Natural killer cell (primary cell): ENCODE results near the gene LHFPL2. TPM values are rescaled to one million over a fixed set of nuclear protein-coding genes. Genes with fewer than 3 reads are reported as not detected.
A peak's percentile ranks its signal among the peaks of the same experiment; 100 is the strongest.

Experiments used
- ATAC-seq, 3 donors: fragments of 150-1000 bp in 2 of 3; fragments of 200-7000 bp in 1 of 3; cut with Tn5 transposase; 1 replicate in 1 of 3; 2 replicates in 2 of 3; pipeline ENCODE4 v1.10.0; 2021; ENCODE audit warnings: mild to moderate bottlenecking in 2 of 3, moderate library complexity in 2 of 3
- DNase-seq, 2 donors: peaks; one replicate each; pipeline versions ENCODE4 v3.0.0 to v3.0.0-alpha.2; 2013 to 2021; ENCODE audit warnings: mixed read lengths in 1 of 2
- H3K27ac ChIP-seq: one replicate; pipeline ENCODE4 v1.5.1; 2013; ENCODE audit warnings: mild to moderate bottlenecking, low read length
- H3K27me3 ChIP-seq: one replicate; pipeline ENCODE4 v1.6.1; 2013; ENCODE audit warnings: low read length; ENCODE audit not compliant: control insufficient read depth, insufficient read depth
- H3K36me3 ChIP-seq: one replicate; pipeline ENCODE4 v1.6.1; 2013; ENCODE audit warnings: low read length; ENCODE audit not compliant: control insufficient read depth, insufficient read depth
- H3K4me1 ChIP-seq: one replicate; pipeline ENCODE4 v1.6.1; 2013; ENCODE audit warnings: low read length; ENCODE audit not compliant: control insufficient read depth, insufficient read depth
- H3K4me3 ChIP-seq: one replicate; pipeline ENCODE4 v1.5.1; 2013; ENCODE audit warnings: low read length
- H3K9me3 ChIP-seq: one replicate; pipeline ENCODE4 v1.6.1; 2013; ENCODE audit warnings: low read length; ENCODE audit not compliant: control insufficient read depth, insufficient read depth
- H3K27ac Mint-ChIP-seq, 2 donors: one replicate each; pipeline ENCODE4 v1.8.0; 2022; ENCODE audit warnings: mild to moderate bottlenecking in 2 of 2, mixed read lengths in 2 of 2, moderate library complexity in 1 of 2
- H3K27me3 Mint-ChIP-seq, 2 donors: one replicate each; pipeline ENCODE4 v1.8.0; 2022; ENCODE audit warnings: low read depth in 2 of 2, mixed read lengths in 2 of 2
- H3K36me3 Mint-ChIP-seq: one replicate; pipeline ENCODE4 v1.8.0; 2022; ENCODE audit warnings: mixed read lengths
- H3K4me1 Mint-ChIP-seq, 2 donors: one replicate each; pipeline ENCODE4 v1.8.0; 2022; ENCODE audit warnings: mixed read lengths in 2 of 2
- H3K4me3 Mint-ChIP-seq: one replicate; pipeline ENCODE4 v1.8.0; 2022; ENCODE audit warnings: mild to moderate bottlenecking, moderate library complexity, mixed read lengths
- H3K9me3 Mint-ChIP-seq, 2 donors: one replicate each; pipeline ENCODE4 v1.8.0; 2022; ENCODE audit warnings: mixed read lengths in 2 of 2
- CTCF ChIP-seq: fragments of 200-600 bp; IDR thresholded peaks from one replicate; pipeline ENCODE4 v1.8.0; 2022; ENCODE audit warnings: antibody characterized with exemption
- WGBS: methylation state at CpG from one replicate; pipeline ENCODE4 v1.1.7; 2013; ENCODE audit warnings: missing lambda C conversion rate; ENCODE audit not compliant: insufficient coverage; 5-methylcytosine and 5-hydroxymethylcytosine counted together
- intact Hi-C: fragments of 100-400 bp; cut with micrococcal nuclease; formaldehyde crosslinking; loops from one replicate; pipeline ENCODE4 v1.14.2; 2022
- total RNA-seq, 4 donors: library from RNA; stranded (reverse); fragments of 120-200 nt in 1 of 4; gene quantifications; one replicate each; pipeline versions ENCODE4 v1.2.3 to v1.2.4, GENCODE V29; 2013 to 2022

The LHFPL2 gene
- total RNA-seq, 3 donors from 2014 or later (not counting 1 experiment from before 2014, with no cell fraction given) = 0.85 to 1.9 (median 1.00) TPM

GRCh38 chr5:78604689-78605285, 43.8 kb downstream of the LHFPL2 start:
- Mint-ChIP-seq H3K4me1 (no peaks in the 10 kb centered on the region), H3K27me3 (peaks cover 3 to 7% of the 10 kb centered on the region in 2 donors), H3K4me3 (no peak overlapping the region), H3K9me3 (no peaks in the 10 kb centered on the region), H3K36me3 (no peaks in the 10 kb centered on the region), H3K27ac (no peak overlapping the region)
- H3K9me3 ChIP-seq = no peaks in the 10 kb centered on the region
- no peaks in the 10 kb centered on the region for H3K27me3 ChIP-seq
- H3K27ac ChIP-seq = no peak overlapping the region
- no peak overlapping the region for H3K4me3 ChIP-seq
- ATAC-seq (no peak), DNase-seq (no peak)
- H3K36me3 ChIP-seq = no peaks in the 10 kb centered on the region
- intact Hi-C loops = no loop called here
- TF ChIP-seq CTCF = no peak
- WGBS = 89% methylated on average over 3 of the region's 4 CpGs
- H3K4me1 ChIP-seq = no peaks in the 10 kb centered on the region

GRCh38 chr5:78603636-78604175, 44.9 kb downstream of the LHFPL2 start:
- ATAC-seq (no peak), DNase-seq (no peak)
- no peaks in the 10 kb centered on the region for H3K4me1 Mint-ChIP-seq
- H3K27me3 Mint-ChIP-seq = peaks cover 3 to 7% of the 10 kb centered on the region in 2 donors
- no peaks in the 10 kb centered on the region for H3K9me3 Mint-ChIP-seq
- no CpG with 5 or more reads among the region's 1 CpG for WGBS
- H3K9me3 ChIP-seq = no peaks in the 10 kb centered on the region
- no peaks in the 10 kb centered on the region for H3K36me3 ChIP-seq
- no peaks in the 10 kb centered on the region for H3K36me3 Mint-ChIP-seq
- H3K27ac Mint-ChIP-seq = no peak overlapping the region
- no peak for TF ChIP-seq CTCF
- no peak overlapping the region for H3K4me3 Mint-ChIP-seq
- H3K4me3 ChIP-seq = no peak overlapping the region
- no peaks in the 10 kb centered on the region for H3K4me1 ChIP-seq
- H3K27me3 ChIP-seq = no peaks in the 10 kb centered on the region
- no peak overlapping the region for H3K27ac ChIP-seq
- intact Hi-C loops = no loop called here

GRCh38 chr5:78602400-78602799, 46.2 kb downstream of the LHFPL2 start:
- Histone ChIP-seq H3K27ac (no peak overlapping the region), H3K9me3 (no peaks in the 10 kb centered on the region), H3K27me3 (no peaks in the 10 kb centered on the region), H3K4me1 (no peaks in the 10 kb centered on the region), H3K4me3 (no peak overlapping the region), H3K36me3 (no peaks in the 10 kb centered on the region)
- Mint-ChIP-seq H3K4me1 (no peaks in the 10 kb centered on the region), H3K27ac (no peak overlapping the region), H3K9me3 (no peaks in the 10 kb centered on the region), H3K4me3 (no peak overlapping the region), H3K27me3 (peaks cover 3 to 15% of the 10 kb centered on the region in 2 donors), H3K36me3 (no peaks in the 10 kb centered on the region)
- 100% methylated on average over 1 of the region's 2 CpGs for WGBS
- no peak for TF ChIP-seq CTCF
- ATAC-seq (peak in 1 of 3 donors; percentile 17), DNase-seq (no peak)
- intact Hi-C loops = no loop called here
